HG03469 (cell line): Measurements from ENCODE around the gene APBA1.
"Not testable (repeated sequence)": the region's sequence is repeated elsewhere in the genome, so short reads cannot be mapped to it uniquely, and the experiment has no call there.

Experiments
- ATAC-seq: cut with Tn5 transposase; IDR thresholded peaks from one replicate; pipeline ENCODE4 v1.9.1; 2021; ENCODE audit warnings: mild to moderate bottlenecking, moderate library complexity, moderate number of reproducible peaks; ENCODE audit not compliant: unreplicated experiment

The APBA1 gene

DNA sequence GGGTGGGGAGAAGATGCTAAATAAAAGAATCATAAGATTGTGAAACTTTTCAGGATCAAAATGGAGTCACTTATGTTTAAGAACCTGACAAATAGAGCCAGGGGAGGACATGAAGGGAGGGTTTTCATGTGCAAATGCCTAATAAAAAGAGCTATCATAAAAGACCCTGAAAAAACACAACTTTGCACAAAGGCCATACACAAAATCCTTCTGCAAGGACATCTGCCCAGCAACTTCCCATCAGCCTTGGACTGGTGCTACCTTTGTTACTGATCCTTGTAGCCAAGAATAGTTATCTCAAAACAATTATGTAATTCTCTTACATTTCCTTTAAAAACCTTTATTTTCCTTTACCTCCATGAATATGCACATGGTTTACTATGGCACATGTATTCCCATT lies 63.0 kb downstream of the APBA1 start:
- ATAC-seq, result no peak

GRCh38 chr9:69606089-69606488 lies 66.1 kb downstream of the APBA1 start:
- no peak for ATAC-seq

DNA sequence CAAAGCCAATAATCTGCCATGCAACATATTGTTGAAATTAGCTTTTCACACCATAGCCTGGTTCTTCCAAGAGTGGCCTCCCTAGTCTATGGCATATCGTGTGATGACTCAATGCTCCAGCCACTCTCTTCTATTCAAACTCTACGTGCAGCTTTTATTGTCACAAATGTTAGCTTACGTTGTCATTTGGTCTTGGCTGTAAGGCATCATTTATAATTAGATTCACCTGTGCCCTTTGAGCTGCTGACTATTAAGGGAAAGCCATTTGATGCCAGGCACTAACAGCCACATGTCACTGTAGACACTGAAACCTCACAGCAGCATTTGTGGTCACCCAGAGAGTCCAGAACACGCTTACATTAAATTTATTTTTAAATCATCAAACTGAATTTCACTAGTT lies 66.8 kb downstream of the APBA1 start:
- no peak for ATAC-seq

DNA sequence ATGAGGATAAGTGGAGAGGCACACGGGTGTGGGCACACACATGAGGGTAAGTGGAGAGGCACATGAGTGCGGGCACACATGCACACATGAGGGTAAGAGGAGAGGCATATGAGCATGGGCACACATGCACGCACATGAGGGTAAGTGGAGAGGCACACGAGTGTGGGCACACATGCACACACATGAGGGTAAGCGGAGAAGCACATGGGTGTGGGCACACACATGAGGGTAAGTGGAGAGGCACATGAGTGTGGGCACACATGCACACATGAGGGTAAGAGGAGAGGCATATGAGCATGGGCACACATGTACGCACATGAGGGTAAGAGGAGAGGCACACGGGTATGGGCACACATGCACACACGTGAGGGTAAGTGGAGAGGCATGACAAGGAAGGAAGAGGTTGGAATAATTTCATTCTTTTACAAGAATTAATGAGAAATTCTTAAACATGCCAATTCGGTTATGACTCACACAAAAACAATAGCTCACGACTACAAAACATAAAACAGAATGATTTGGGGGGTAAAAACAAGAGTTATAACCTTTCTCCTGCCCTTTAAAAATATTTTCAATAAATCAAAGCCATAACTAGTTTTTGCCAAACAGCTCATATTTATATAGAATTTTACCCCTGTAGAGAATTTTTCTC lies 67.5 kb downstream of the APBA1 start:
- no peak for ATAC-seq

GRCh38 chr9:69603656-69604055 lies 68.5 kb downstream of the APBA1 start:
- no peak for ATAC-seq

DNA sequence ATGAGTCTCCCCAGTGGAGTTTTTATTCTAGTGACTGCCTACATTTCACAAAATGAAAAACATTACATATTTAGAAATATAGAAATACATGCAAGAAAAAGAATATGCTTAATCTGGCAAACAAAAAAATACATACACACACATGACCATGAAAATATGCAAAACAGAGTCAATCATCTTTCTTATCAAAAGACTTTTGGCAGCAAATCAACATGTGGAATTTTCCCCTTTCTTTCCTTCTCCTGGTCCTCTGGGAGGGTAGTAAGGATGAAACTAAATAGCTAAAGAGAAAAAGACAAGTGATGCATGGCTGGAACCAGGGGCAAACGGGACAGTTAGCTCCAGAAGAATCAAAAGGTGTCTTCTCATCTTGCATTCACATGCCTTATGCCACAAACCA lies 69.4 kb downstream of the APBA1 start:
- ATAC-seq, result no peak

- ATAC-seq, result no peak
Measured at GRCh38 chr9:69601698-69602097, 70.5 kb downstream of the APBA1 start.

DNA sequence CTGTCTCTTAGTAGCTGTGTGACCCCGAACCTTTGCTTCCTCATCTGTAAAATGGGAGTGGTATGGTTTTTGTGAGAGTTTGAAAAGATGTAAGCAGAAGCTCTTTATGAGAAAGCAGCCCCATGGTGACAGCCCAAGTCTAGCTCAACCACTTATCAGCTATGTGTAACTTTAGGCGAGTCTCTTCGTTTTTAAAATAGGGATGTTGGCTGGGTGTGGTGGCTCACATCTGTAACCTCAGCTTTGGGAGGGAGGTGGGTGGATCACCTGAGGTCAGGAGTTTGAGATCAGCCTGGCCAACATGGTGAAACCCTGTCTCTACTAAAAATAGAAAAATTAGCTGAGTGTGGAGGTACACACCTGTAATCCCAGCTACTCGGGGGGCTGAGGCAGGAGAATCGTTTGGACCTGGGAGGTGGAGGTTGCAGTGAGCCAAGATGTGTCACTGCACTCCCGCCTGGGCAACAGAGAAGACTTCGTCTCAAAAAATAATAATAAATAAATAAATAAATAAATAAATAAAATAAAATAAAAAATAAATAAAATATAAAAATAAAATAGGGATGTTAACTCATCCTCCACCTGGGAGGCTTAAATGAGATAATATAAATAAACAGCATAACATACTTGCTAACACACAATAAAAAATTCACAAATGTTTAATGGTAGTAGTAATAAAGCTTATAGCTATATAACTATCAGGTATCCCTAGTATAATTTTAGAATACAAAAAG lies 71.7 kb downstream of the APBA1 start:
- no peak for ATAC-seq

- ATAC-seq, result no peak
Measured at GRCh38 chr9:69599232-69599971, 72.8 kb downstream of the APBA1 start.

- not testable (repeated sequence) for ATAC-seq
Measured at GRCh38 chr9:69596906-69597305, 75.3 kb downstream of the APBA1 start.

DNA sequence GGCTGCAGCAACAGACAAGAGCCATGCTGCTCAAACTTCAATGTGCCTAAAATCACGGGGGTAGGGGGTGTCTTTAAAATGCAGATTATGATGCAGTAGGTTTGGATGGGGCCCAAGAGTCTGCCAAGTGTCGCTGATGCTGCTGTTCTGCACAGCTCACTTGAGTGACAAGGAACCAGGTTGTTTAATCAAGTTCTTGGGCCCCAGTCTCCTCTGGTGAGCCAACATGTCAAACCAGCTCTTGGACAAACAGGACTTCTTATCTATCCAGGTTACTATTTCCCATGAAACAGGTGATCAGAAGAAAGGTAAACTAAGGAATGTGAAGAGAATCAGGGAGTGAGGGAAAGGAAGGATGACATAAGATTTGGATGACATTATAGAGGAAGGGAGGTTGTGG lies 78.0 kb downstream of the APBA1 start:
- ATAC-seq, result no peak

DNA sequence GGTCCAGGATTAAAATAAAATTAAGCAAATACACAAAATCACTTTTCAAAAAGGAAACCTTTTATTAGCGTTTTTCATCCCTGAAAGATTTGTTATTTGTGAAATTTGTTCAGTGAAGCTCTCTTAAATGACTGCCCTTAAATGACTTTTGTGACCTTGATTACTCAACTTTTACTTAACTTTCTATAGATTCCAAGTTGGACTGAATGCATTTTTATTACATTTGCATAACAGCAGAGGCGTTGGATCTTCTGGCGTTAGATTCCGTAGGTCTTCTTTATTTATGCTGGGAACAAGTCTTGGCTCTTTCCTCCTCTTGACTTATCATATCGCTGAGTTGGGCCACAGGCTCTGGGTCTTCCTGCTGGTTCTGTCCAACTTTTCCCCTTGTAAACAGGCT lies 78.4 kb downstream of the APBA1 start:
- ATAC-seq, result no peak

GRCh38 chr9:69593301-69593700 lies 78.9 kb downstream of the APBA1 start:
- ATAC-seq, result no peak

- ATAC-seq, result no peak
Measured at GRCh38 chr9:69590266-69590665, 81.9 kb downstream of the APBA1 start.

DNA sequence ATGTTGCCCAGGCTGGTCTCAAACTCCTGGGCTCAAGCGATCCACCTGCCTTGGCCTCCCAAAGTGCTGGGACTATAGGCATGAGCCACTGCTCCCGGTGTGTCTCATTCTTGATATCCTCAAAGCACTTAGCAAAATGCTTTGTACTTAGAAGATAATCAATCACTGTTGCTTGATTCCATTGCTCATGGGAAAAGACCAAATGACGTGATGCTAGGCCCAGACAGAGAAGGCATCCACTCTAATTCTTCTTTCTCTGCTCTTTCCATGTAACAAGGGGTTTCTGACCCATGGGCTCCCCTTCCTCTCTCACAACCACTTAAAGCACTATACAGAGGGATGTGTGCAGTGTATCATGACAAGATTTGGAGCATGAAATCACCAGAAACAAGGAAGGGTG lies 83.0 kb downstream of the APBA1 start:
- ATAC-seq, result no peak

- no peak for ATAC-seq
Measured at GRCh38 chr9:69585571-69585970, 86.6 kb downstream of the APBA1 start.

- ATAC-seq, result no peak
Measured at GRCh38 chr9:69584759-69585158, 87.4 kb downstream of the APBA1 start.

GRCh38 chr9:69583645-69584234 lies 88.4 kb downstream of the APBA1 start:
- ATAC-seq, result no peak

DNA sequence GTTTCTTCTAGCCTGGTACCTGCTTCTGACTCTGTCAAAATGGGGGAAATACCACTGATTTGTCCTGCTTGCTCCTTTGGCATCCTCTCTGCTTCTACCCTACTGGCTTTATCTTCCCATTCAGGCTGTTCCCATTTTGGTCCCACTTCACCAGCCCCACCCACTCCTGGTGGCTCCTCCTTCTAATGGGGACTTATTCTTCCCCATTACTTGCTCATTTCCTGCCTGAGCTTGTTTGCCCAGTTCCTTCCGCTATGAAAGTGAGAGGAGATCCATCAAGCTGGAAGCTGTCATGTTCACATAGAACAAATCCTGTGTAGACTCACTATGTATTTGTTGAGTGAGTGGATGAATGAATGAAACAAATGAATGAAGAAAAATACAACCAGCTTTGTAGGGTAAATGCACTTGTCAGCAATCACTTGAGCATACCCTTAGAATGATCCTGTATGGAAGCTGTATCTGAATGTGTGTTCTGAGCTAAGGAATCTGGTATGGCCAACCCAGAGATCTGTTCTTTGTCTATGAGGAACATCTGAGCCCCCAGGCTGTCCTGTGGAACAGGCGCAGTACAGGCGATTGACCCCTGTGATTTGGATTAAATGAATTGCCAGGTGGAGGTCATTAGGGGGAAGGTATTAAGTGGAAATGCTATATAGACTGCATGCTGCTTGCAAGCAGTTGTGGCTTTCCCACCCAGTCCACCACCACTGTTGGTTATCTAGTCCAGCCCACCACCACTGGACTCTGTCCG lies 89.5 kb downstream of the APBA1 start:
- no peak for ATAC-seq

- no peak for ATAC-seq
Measured at GRCh38 chr9:69582018-69582417, 90.2 kb downstream of the APBA1 start.
